Heart right ventricle (tissue), 16 donors: ENCODE data around the gene NPAS2. TPM values are rescaled to one million over a fixed set of nuclear protein-coding genes. Genes with fewer than 3 reads are reported as not detected.

Source experiments
- ATAC-seq, 8 donors: fragments of 200-7000 bp; cut with Tn5 transposase; one replicate each; pipeline ENCODE4 v1.9.1; 2020; ENCODE audit warnings: mild to moderate bottlenecking in 8 of 8, moderate library complexity in 8 of 8, moderate number of reproducible peaks in 1 of 8
- DNase-seq, 2 donors: peaks; one replicate each; pipeline ENCODE4 v3.0.0-alpha.2; 2020
- H3K27ac ChIP-seq, 10 donors: fragments of 200-600 bp; sonication (generic) in 2 of 10; one replicate each; pipeline versions ENCODE4 v1.5.0 to v1.8.0; 2020 to 2022; ENCODE audit warnings: mild to moderate bottlenecking in 3 of 10
- H3K27me3 ChIP-seq, 7 donors: fragments of 200-600 bp; one replicate each; pipeline ENCODE4 v1.8.0; 2021 to 2022; ENCODE audit warnings: mild to moderate bottlenecking in 2 of 7
- H3K36me3 ChIP-seq, 9 donors: fragments of 200-600 bp; sonication (generic) in 1 of 9; one replicate each; pipeline versions ENCODE4 v1.5.0 to v1.8.0; 2020 to 2022; ENCODE audit warnings: mild to moderate bottlenecking in 2 of 9
- H3K4me1 ChIP-seq, 9 donors: fragments of 200-600 bp; sonication (generic) in 1 of 9; one replicate each; pipeline versions ENCODE4 v1.5.0 to v1.8.0; 2020 to 2022; ENCODE audit warnings: mild to moderate bottlenecking in 4 of 9
- H3K4me3 ChIP-seq, 10 donors: fragments of 200-600 bp; sonication (generic) in 2 of 10; one replicate each; pipeline versions ENCODE4 v1.5.0 to v1.8.0; 2020 to 2022; ENCODE audit warnings: mild to moderate bottlenecking in 7 of 10, moderate library complexity in 2 of 10
- H3K9me3 ChIP-seq, 11 donors: fragments of 200-600 bp in 10 of 11; sonication (generic) in 2 of 11; one replicate each; pipeline versions ENCODE4 v1.5.0 to v1.8.0; 2013 to 2022; ENCODE audit warnings: mild to moderate bottlenecking in 2 of 11, control low read depth in 1 of 11, moderate library complexity in 1 of 11
- WGBS, 2 donors: extraction: QIAGEN DNeasy Blood & Tissue Kit; methylation state at CpG; one replicate each; pipeline ENCODE4 v1.1.7; 2013; ENCODE audit warnings: inconsistent platforms in 1 of 2; 5-methylcytosine and 5-hydroxymethylcytosine counted together
- intact Hi-C, 10 donors: fragments of 100-400 bp; cut with DNase I; formaldehyde crosslinking; loops; one replicate each; pipeline versions ENCODE4 v1.11.1 to v1.14.2; 2022
- polyA plus RNA-seq, 2 donors: library from polyadenylated mRNA; stranded (reverse); fragments of 200-250 nt; gene quantifications; one replicate each; pipeline ENCODE4 v1.2.3, GENCODE V29; 2013
- total RNA-seq, 10 donors: library from RNA; stranded (reverse); fragmentation: NEBNext Ultra II Directional in 3 of 10; extraction: Animal tissue kit (Norgen Biotek cat#: 25700) in 3 of 10; gene quantifications; one replicate each; pipeline versions ENCODE4 v1.2.1 to v1.2.4, GENCODE V29; 2021 to 2023
- TF ChIP-seq, protein P1 (sequence below), 9 donors: fragments of 200-600 bp; sonication (generic) in 2 of 9; IDR thresholded peaks; one replicate each; pipeline versions ENCODE4 v1.5.0 to v1.8.0; 2021 to 2022; ENCODE audit warnings: antibody characterized with exemption in 9 of 9, mild to moderate bottlenecking in 5 of 9, moderate library complexity in 1 of 9
- donor health status: Arrhythmogenic right ventricular cardiomyopathy.
- donor health status: ischemic (EF 13 %, LVEDD 7.1; RV severe dilation, severe dysfunction).
- donor health status: healthy with polysubstance abuse.
- donor health status: DM: no; HTN: yes; CAD: no.
- donor health status: DM: no; HTN: no; CAD: no.
- donor health status: ischemic (EF 25% LVEDD 6.9; RV normal size, moderate dysfunction).
- donor health status: ischemic (EF 25% LVEDD 5.7; RV mildly dilated, moderate dysfunction).
- donor health status: healthy.
- donor health status: DM: yes; HTN: yes; CAD: no.
- donor health status: Ischemic cardiomyopathy.
- donor health status: ischemic (EF 35%, LVEDD 5.7; RV mildly dilated, moderate dysfunction).
- donor health status: nonischemic (EF 11% LVEDD 7.7; RV severe dilation, severe dysfunction).
- donor health status: DM: yes; HTN: yes; CAD: no.
- donor health status: PGD.
- donor health status: ischemic (EF 29% LVEDD 5.4; RV normal size, mild dysfunction).
- donor health status: nonischemic (EF 23%, LVEDD 6.1; RV moderate dilation, normal function).

Gene NPAS2
- total and polyA plus RNA-seq, 12 donors = 32.1 to 70.1 (median 41.2) TPM

DNA sequence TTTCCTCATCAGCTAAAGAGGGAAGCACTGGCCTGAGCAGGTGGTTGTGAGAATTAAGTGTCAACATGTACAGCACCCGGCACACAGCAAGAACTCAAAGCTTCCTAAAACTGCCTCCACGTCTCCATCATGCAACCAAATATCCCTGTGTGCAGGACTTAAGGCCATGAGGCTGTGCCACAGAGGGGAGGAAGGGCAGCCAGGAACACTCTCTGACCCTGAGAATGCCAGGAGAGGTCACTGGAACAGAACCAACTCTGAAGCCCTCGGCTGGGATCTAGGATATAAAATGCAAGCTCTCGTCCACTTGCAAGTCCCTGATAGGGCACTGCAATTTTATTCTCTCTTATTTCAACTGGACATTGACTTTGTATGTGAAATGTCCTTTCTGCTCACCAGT, 12.2 kb upstream of the NPAS2 start:
- 52 to 68% methylated on average over 4 of the region's 4 CpGs for WGBS, 2 donors
- Histone ChIP-seq H3K27me3 (no peaks in the 10 kb centered on the region), H3K27ac (peak overlapping the region in 1 of 10 donors; percentile 23), H3K4me3 (no peak overlapping the region), H3K9me3 (no peaks in the 10 kb centered on the region), H3K4me1 (peaks cover 0 to 22% (median 6%) of the 10 kb centered on the region in 9 donors), H3K36me3 (no peaks in the 10 kb centered on the region)
- TF ChIP-seq, protein P1, sequence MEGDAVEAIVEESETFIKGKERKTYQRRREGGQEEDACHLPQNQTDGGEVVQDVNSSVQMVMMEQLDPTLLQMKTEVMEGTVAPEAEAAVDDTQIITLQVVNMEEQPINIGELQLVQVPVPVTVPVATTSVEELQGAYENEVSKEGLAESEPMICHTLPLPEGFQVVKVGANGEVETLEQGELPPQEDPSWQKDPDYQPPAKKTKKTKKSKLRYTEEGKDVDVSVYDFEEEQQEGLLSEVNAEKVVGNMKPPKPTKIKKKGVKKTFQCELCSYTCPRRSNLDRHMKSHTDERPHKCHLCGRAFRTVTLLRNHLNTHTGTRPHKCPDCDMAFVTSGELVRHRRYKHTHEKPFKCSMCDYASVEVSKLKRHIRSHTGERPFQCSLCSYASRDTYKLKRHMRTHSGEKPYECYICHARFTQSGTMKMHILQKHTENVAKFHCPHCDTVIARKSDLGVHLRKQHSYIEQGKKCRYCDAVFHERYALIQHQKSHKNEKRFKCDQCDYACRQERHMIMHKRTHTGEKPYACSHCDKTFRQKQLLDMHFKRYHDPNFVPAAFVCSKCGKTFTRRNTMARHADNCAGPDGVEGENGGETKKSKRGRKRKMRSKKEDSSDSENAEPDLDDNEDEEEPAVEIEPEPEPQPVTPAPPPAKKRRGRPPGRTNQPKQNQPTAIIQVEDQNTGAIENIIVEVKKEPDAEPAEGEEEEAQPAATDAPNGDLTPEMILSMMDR (IDR thresholded peaks at IDR 0.05) = no peak
- no peak for DNase-seq
- intact Hi-C loops = loop anchor here in 1 of 10 donors (2.0 kb wide), 1 partner anchor 23 kb away; no protein-coding TSS in a partner anchor
- ATAC-seq = peak in 4 of 8 donors; percentile 48 to 70 (median 55)

DNA sequence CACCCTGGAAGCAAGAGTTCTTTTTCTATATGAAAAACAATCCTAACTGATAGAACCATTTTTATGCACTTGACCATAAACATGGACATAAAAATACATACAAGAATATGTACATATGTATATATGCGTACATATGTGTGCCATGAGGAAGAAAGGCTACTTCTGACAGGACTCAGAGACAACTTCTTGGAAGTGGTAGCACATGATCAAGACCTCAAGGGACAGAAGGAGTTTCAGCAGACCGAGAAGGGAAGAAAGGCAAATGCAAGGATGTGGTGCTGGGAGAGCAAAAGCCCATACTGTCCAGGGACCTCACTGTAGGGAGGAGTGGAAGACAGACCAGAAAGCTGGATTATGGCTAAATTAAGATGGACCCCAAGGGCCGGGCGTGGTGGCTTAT, 11.4 kb upstream of the NPAS2 start:
- TF ChIP-seq, protein P1 (IDR thresholded peaks at IDR 0.05) = no peak
- no peak overlapping the region for H3K4me3 ChIP-seq
- intact Hi-C loops = no loop called here

DNA sequence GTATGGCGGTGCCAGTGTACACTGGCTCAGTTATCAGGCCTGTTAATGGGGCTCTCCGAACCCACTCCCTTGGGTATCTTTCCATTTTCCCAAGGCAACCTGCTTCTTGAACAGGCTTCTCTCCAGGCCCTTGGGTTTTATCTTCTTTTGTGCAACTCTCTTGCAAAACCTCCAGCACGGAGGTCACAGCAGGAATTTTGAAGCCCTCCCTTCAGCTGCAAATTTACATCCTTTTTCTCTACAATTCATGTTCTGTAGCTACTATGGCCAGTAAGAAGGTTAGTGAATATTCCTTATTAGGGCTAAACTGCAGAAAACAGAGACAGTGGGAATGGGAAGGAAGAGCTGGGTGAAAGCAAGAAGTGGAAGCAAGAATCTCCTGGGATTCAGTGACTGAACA, 10.4 kb upstream of the NPAS2 start:
- no peak overlapping the region for H3K4me3 ChIP-seq
- no peaks in the 10 kb centered on the region for H3K36me3 ChIP-seq
- intact Hi-C loops = no loop called here
- 83 to 87% methylated on average over 3 of the region's 3 CpGs for WGBS, 2 donors
- H3K4me1 ChIP-seq = peaks cover 1 to 40% (median 24%) of the 10 kb centered on the region in 9 donors
- TF ChIP-seq, protein P1 (IDR thresholded peaks at IDR 0.05) = no peak
- no peaks in the 10 kb centered on the region for H3K9me3 ChIP-seq
- H3K27ac ChIP-seq = peak overlapping the region in 1 of 10 donors; percentile 3
- no peak for ATAC-seq
- H3K27me3 ChIP-seq = no peaks in the 10 kb centered on the region
- no peak for DNase-seq

More for the DNA sequence above, 11.4 kb upstream of the NPAS2 start:
- ATAC-seq = no peak
- no peaks in the 10 kb centered on the region for H3K9me3 ChIP-seq
- no peaks in the 10 kb centered on the region for H3K36me3 ChIP-seq
- DNase-seq = no peak
- peaks cover 0 to 31% (median 15%) of the 10 kb centered on the region in 9 donors for H3K4me1 ChIP-seq
- WGBS, 2 donors = 88 to 93% methylated on average over 4 of the region's 4 CpGs
- no peaks in the 10 kb centered on the region for H3K27me3 ChIP-seq
- H3K27ac ChIP-seq = no peak overlapping the region

DNA sequence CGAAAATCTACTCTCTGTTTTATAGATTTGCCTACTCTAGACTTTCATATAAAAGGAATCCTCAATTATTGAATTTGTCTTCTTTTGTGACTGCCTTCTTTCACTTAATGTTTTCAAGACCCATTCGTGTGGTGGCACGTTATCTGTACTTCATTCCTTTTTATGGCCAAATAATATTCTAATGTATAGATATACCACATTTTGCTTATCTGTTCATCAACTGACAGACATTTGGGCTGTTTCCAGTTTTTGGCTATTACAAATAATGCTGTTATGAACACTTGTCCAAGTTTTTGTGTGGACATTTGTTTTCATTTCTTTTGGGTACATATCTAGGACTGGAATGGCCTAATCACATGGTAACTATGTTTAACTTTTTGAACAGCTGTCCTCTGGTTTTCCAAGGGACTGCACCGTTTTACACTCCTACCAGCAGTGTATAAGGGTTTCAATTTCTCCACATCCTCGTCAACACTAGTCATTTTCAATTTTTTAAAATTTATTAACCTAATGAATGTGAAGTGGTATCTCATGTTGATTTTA, 9.3 kb upstream of the NPAS2 start:
- no peak overlapping the region for H3K27ac ChIP-seq
- no peaks in the 10 kb centered on the region for H3K9me3 ChIP-seq
- no peak for DNase-seq
- H3K4me3 ChIP-seq = no peak overlapping the region
- WGBS, 2 donors = 82 to 88% methylated on average over 5 of the region's 5 CpGs
- H3K27me3 ChIP-seq = no peaks in the 10 kb centered on the region
- intact Hi-C loops = loop anchor here in 4 of 10 donors (5.0 to 10.0 kb wide), 4 partner anchors 58 to 196 kb away; no protein-coding TSS in a partner anchor
- peaks cover 2 to 46% (median 33%) of the 10 kb centered on the region in 9 donors for H3K4me1 ChIP-seq
- no peaks in the 10 kb centered on the region for H3K36me3 ChIP-seq
- TF ChIP-seq, protein P1 (IDR thresholded peaks at IDR 0.05) = no peak
- ATAC-seq = no peak
